OCI-LY1 (cell line): ENCODE data around the gene POLR2F.

Experiments
- H2AFZ ChIP-seq: fragments of 200-600 bp; sonication (generic), shearing (Covaris generic); 2 replicates; pipeline ENCODE4 v1.6.0; 2014; ENCODE audit warnings: antibody characterized with exemption, mild to moderate bottlenecking, low read length
- H3F3A ChIP-seq: fragments of 200-600 bp; sonication (generic), shearing (Covaris generic); 2 replicates; pipeline ENCODE4 v1.6.0; 2014; ENCODE audit warnings: mild to moderate bottlenecking, antibody characterized with exemption, low read length, moderate library complexity; ENCODE audit not compliant: insufficient read depth
- H3K27ac ChIP-seq: fragments of 200-600 bp; sonication (generic); 2 replicates; pipeline ENCODE4 v1.5.1; 2014; ENCODE audit warnings: low read length, mixed run types, mild to moderate bottlenecking, low read depth; ENCODE audit not compliant: poor library complexity, severe bottlenecking
- H3K27me3 ChIP-seq: fragments of 200-600 bp; sonication (generic); 2 replicates; pipeline ENCODE4 v1.6.0; 2014; ENCODE audit warnings: antibody characterized with exemption, mild to moderate bottlenecking, low read length, moderate library complexity; ENCODE audit not compliant: insufficient read depth
- H3K36me3 ChIP-seq: fragments of 200-600 bp; sonication (generic); 2 replicates; pipeline ENCODE4 v1.6.1; 2014; ENCODE audit warnings: mild to moderate bottlenecking, antibody characterized with exemption, low read length, moderate library complexity, mixed read lengths; ENCODE audit not compliant: insufficient read depth
- H3K4me1 ChIP-seq: fragments of 200-600 bp; sonication (generic); 2 replicates; pipeline ENCODE4 v1.5.1; 2014; ENCODE audit warnings: mild to moderate bottlenecking, low read length, moderate library complexity; ENCODE audit not compliant: insufficient read depth, severe bottlenecking
- H3K4me2 ChIP-seq: fragments of 200-600 bp; sonication (generic), shearing (Covaris generic); 2 replicates; pipeline ENCODE4 v1.6.1; 2014; ENCODE audit warnings: low read length
- H3K4me3 ChIP-seq: fragments of 200-600 bp; sonication (generic); 2 replicates; pipeline ENCODE4 v1.5.1; 2014; ENCODE audit warnings: low read length, low read depth, mild to moderate bottlenecking, mixed read lengths; ENCODE audit not compliant: poor library complexity, severe bottlenecking
- H3K79me2 ChIP-seq: fragments of 200-600 bp; shearing (Covaris generic); 2 replicates; pipeline ENCODE4 v1.6.1; 2016; ENCODE audit warnings: mixed run types, low read length, mixed read lengths; ENCODE audit not compliant: insufficient read depth
- H3K9ac ChIP-seq: fragments of 200-600 bp; sonication (generic), shearing (Covaris generic); 2 replicates; pipeline ENCODE4 v1.6.1; 2014; ENCODE audit warnings: mild to moderate bottlenecking, low read length, mixed read lengths
- H3K9me2 ChIP-seq: fragments of 200-600 bp; sonication (generic), shearing (Covaris generic); 2 replicates; pipeline ENCODE4 v1.6.1; 2014; ENCODE audit warnings: low read depth, mild to moderate bottlenecking, low read length, mixed read lengths
- H3K9me3 ChIP-seq: fragments of 200-600 bp; shearing (Covaris generic); 2 replicates; pipeline ENCODE4 v1.6.1; 2014; ENCODE audit warnings: low read length, mixed read lengths
- H4K20me1 ChIP-seq: fragments of 200-600 bp; sonication (generic), shearing (Covaris generic); 2 replicates; pipeline ENCODE4 v1.6.0; 2016; ENCODE audit warnings: mild to moderate bottlenecking, low read length; ENCODE audit not compliant: insufficient read depth
- CTCF ChIP-seq: fragments of 200-600 bp; sonication (generic), shearing (Covaris generic); IDR thresholded peaks from 2 replicates; pipeline ENCODE4 v1.5.1; 2017; ENCODE audit warnings: mild to moderate bottlenecking, antibody characterized with exemption, low read length, moderate library complexity, mixed read lengths
- EZH2 ChIP-seq: fragments of 200-600 bp; sonication (generic), shearing (Covaris generic); IDR thresholded peaks from 2 replicates; pipeline ENCODE4 v1.8.0; 2017; ENCODE audit warnings: borderline replicate concordance, mixed run types, mild to moderate bottlenecking, antibody characterized with exemption, low read length, moderate library complexity, mixed read lengths

Gene POLR2F

GRCh38 chr22:37996079-37996478 lies 42.6 kb downstream of the POLR2F start:
- Histone ChIP-seq H2AFZ (no peak overlapping the region), H3K4me2 (no peak overlapping the region), H4K20me1 (no peaks in the 10 kb centered on the region), H3K27ac (no peak overlapping the region), H3K4me3 (no peak overlapping the region), H3K36me3 (no peaks in the 10 kb centered on the region), H3K27me3 (peaks cover 16% of the 10 kb centered on the region), H3K9me2 (no peaks in the 10 kb centered on the region), H3K4me1 (no peaks in the 10 kb centered on the region), H3K9me3 (no peaks in the 10 kb centered on the region), H3K9ac (no peak overlapping the region), H3K79me2 (no peaks in the 10 kb centered on the region), H3F3A (no peaks in the 10 kb centered on the region)
- TF ChIP-seq EZH2: no peak
- TF ChIP-seq CTCF: no peak

- H3K9ac ChIP-seq: no peak overlapping the region
These were observed 43.2 kb downstream of the POLR2F start for GRCh38 chr22:37996515-37997246.

GRCh38 chr22:37998543-37998942 lies 45.0 kb downstream of the POLR2F start:
- no peaks in the 10 kb centered on the region for H3K79me2 ChIP-seq
- no peaks in the 10 kb centered on the region for H4K20me1 ChIP-seq
- TF ChIP-seq EZH2 (no peak), CTCF (no peak)
- no peak overlapping the region for H3K4me3 ChIP-seq
- H3F3A ChIP-seq: no peaks in the 10 kb centered on the region
- H3K9me2 ChIP-seq: no peaks in the 10 kb centered on the region
- H3K9ac ChIP-seq: no peak overlapping the region
- H3K36me3 ChIP-seq: no peaks in the 10 kb centered on the region
- H3K27me3 ChIP-seq: peaks cover 14% of the 10 kb centered on the region
- H3K27ac ChIP-seq: no peak overlapping the region
- H3K9me3 ChIP-seq: no peaks in the 10 kb centered on the region
- H3K4me2 ChIP-seq: no peak overlapping the region
- no peak overlapping the region for H2AFZ ChIP-seq
- no peaks in the 10 kb centered on the region for H3K4me1 ChIP-seq

More at GRCh38 chr22:37996515-37997246, 43.2 kb downstream of the POLR2F start:
- Histone ChIP-seq H3F3A (no peaks in the 10 kb centered on the region), H3K79me2 (no peaks in the 10 kb centered on the region), H3K27ac (no peak overlapping the region), H3K9me3 (no peaks in the 10 kb centered on the region), H3K4me2 (no peak overlapping the region), H2AFZ (no peak overlapping the region), H4K20me1 (no peaks in the 10 kb centered on the region), H3K9me2 (no peaks in the 10 kb centered on the region), H3K27me3 (peaks cover 16% of the 10 kb centered on the region), H3K4me1 (no peaks in the 10 kb centered on the region), H3K4me3 (no peak overlapping the region), H3K36me3 (no peaks in the 10 kb centered on the region)
- TF ChIP-seq EZH2: no peak
- TF ChIP-seq CTCF: no peak
